Hematopoietic multipotent progenitor cell treated with erythropoietin and hydrocortisone succinate and interleukin-3 and kit ligand, for 15 days (in vitro differentiated cells): Measurements from ENCODE around the gene ATP6V1G1.
A peak's percentile ranks its signal among the peaks of the same experiment; 100 is the strongest.

Source experiments
- DNase-seq: peaks from one replicate; pipeline ENCODE4 v3.0.0-alpha.2; 2015; ENCODE audit warnings: low spot score

ATP6V1G1 gene

DNA sequence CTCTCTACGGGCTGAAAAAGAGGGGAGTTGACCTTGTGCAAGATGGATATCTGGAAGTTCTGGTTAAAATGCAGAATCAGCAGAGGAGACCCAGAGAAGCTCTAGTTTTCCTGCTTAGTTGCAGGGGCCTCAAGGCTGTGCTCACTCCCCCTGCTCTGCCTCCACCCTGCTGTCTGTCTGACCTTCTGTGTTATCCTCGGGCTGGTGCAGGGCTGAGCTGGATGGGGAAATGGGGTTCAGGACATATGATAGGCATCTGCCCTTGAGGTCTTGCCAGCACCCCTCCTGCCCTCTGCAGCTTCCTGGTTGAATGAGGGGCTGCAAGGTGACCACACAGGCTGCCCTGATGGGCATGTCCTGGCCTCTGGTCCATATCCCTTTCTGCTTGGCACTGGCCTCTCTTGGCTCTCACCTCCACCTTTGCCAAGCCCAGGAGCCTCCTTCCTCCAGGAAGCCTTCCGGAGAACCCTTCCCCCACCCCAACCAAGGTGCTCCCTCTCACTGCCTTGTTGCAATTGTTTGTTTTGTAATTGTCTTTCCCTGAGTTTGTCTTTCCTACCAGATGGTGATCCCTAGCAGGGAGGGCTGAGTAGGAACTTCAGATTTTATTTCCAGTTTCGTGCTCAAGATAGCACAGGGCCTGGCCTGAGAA, 24.8 kb downstream of the ATP6V1G1 start:
- DNase-seq = no peak

DNA sequence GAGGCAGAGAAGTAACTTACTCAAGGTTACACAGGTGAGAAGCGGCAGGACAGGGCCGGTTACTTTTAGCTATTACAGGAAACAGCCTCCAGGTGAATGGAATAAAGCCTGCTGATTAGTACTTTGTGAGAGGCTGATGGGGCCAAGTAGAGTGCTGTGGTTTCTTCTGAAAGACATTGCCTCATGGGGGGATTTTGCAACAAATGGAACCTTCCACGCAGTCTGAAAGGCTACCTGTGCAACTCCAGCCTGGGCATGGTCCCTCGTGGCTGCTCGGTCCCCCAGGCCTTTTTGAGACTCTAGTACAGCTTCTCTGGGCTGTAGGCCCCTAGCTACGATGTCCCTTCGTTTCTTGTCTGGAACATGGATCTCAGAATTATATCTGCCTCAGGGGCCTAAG, 25.5 kb downstream of the ATP6V1G1 start:
- no peak for DNase-seq

DNA sequence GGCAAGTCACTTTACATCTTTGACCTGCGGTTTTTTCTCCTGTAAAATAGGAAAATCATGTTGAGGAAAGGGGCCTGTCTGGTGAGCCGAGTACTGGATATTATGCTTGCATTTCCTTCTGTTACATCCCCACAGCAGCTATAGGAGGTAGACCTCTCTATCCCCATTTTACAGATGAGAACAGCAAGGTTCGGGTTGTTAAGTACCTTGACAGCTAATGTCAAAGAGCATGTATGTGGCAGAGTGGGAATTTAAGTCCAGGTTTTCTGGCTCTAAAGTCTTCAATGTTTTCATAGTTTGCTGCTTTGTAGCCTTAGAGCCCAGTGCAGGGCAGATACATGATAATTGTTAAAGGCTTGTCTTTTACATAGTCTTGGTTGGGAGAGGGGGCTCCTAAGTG, 26.4 kb downstream of the ATP6V1G1 start:
- no peak for DNase-seq

DNA sequence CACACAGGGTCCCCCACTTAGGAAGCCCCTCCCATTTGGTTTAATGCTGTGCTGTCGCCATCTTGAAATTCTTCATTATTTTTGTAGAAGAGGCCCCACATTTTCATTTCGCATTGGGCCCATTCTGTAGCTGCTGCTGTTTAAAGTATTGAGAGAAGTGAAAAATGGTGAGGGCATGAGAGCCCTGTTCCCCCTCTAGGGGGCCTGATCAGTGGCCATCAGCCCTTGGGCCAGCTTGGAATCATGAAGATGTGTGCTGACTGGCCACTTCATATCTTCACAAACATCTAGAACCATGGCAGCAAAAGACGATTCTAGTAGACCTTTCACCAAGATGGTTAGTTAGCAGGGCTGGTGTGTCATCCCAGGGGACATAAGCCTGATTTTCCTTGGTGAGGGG, 26.8 kb downstream of the ATP6V1G1 start:
- DNase-seq = no peak

DNA sequence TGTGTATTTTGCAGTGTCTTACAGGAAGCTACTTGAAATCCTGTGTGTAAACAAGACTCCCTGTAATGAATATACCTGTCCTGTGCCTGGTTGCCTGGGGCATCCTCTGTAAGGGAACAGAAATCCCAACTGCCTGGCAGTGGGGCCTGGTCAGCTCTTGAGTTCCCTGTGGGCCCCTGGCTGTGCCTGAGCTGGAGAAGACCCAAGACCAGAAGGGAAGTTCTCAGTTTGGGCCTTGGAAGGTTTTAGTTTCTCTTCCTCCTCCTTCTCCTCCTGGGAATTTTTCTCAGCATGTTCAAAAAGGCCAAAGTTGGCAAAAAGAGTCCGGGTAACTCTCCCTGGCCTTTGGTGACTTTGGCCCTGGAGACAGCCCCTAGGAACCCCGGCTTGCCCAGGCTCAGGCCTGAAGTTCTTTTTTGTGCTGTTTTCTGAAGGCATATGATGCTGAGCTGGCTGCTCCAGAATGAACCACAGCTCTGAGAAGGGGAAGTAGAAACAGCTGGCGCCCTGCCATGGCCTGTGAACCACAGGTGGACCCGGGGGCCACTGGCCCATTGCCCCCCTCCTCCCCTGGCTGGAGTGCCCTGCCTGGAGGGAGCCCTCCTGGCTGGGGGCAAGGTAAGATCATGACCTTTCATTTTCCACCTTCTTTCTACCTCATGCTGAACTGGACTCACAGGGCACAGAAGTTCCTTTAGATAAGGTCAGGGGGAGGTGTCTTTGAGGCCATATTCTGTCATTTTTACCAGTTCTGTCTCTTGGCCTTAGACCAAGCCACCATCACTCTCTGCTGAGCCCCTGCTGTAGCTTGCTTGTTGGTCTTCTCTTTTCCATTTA, 29.3 kb downstream of the ATP6V1G1 start:
- DNase-seq = peak; percentile 17

DNA sequence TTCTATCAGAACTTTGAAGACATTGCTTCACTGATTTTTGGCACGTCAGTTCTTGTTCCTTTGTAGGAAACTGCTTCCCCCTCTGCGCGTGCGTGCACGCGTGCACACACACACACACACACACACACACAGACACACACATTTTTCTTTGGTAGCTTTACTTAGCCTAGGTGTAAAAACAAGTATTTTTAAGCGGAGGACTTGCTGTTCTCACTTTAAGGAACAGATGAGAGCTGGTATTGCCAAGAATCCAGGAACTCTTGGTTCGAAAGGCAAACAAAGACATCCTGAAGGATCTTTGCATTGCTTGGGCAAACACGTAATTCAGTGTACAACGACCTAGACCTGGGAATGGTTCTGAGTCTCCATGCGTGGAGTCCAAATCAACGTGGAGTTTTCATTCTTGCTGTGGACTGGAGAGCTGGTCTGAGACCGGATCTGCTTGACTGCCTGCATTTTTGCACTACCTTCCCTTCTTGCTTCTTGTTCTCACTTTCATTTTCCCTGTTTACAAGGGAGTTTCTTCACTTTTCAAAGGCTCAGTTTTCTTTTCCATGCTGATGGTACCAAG, 31.7 kb downstream of the ATP6V1G1 start:
- DNase-seq = no peak

DNA sequence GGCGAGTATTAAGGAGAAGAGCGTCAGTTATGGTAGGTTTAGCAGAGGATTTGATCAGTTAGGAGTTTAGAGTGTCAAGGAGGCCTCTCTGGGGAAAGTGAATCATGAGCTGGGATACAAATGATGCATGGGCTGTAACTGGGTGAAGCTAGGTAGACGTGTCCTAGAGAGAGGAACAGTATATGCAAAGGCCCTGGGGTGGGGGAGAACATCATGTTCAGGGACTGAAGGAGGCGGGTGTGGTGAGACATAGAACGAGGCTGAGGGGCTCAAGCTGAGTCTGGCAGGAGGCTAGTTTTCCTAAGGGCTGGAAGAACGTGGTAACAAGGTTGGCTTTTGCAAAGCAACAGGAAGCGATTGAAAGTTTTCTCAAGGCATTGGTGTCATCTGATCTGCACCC, 34.0 kb downstream of the ATP6V1G1 start:
- no peak for DNase-seq

DNA sequence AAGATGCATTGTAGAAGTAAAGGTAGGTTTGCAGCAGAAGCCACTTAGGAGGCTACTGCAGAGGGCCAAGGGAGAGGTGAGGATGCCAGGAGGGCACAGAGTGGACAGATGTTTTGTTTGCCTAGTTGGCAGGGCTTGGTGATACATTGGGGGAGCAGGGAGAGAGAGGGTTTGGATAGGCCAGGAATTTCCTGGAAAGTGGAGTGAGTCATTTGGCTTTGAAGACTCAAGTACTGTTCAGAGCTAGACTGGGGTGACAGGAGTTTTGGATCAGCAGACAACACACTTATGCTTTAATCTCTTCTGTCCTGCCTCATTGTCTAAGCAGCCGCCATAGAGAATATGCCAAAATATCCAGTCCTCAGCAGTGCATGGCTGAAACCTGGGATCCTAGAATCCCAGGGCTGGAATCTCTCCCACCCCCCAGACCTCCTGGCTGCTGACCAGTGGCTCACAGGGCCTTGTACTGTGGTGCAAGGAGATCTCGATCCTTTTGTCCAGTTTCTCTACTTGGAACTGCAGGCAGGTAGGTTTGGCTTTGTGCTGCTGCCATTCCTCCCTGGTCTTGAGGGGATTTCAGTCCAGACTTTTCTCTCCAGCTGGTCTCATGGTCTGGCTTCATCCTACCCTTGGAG, 34.5 kb downstream of the ATP6V1G1 start:
- DNase-seq = no peak

DNA sequence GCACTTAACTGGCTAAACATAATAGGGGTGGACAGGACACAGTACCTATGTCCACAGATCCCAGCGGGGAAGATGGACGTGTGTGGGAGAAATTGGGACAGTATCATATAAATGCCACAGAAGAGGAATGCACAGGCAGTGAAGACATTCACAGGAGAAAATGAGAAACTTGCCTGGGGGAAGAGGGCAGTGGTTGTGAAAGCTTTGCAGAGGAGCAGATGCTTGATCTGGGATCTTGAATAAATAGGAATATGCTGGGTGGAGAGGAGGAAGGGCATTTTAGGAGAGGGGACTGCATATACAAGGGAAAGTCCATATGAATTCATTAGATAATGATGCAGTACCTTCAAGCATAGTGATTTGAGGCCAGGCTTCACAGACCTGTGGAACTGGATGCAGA, 37.1 kb downstream of the ATP6V1G1 start:
- no peak for DNase-seq

DNA sequence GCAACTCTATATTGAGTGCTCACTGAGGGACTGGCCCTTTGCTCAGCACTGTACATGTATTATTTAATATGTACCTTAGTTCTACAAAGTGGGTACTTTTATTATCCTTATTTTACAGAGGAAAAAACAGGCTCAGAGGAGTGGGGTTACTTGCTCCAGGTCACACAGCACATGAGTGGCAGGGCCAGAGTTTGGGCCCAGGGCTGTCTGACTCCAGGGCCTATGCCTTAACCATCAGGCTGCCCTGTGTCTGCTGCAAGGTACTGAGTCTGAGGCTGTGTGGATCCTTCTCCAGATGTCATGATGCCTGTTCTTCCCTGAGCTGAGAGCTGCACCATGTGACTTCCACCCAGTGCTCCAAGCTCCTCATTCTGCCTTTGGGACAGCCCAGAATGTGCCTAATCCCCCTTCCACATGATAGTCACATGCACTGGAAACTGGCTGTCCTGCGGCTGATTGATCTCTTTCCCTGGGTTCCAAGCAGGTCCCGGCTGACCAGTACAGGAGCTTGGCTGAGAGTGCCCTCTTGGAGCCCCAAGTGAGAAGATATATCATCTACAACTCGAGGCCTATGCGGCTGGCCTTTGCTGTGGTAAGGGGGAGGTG, 38.9 kb downstream of the ATP6V1G1 start:
- DNase-seq = no peak

DNA sequence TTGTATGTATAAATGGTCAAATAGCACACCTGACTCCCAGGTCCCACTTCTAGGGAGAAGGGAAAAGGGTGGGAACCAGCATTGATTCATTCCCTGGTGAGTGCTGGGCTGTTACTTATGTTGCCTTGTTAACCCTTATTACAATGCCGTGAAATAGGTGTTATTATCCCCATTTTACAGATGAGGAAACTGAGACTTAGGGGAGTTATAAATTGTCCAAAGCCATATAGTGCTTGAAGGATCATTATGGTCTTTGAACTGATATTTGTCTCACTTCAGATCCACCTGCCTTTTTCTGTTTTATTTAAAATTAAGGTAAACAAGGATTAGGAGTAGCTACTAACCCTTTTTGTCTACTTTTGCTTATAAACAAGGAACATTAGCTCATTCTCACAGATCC, 40.0 kb downstream of the ATP6V1G1 start:
- DNase-seq = no peak

DNA sequence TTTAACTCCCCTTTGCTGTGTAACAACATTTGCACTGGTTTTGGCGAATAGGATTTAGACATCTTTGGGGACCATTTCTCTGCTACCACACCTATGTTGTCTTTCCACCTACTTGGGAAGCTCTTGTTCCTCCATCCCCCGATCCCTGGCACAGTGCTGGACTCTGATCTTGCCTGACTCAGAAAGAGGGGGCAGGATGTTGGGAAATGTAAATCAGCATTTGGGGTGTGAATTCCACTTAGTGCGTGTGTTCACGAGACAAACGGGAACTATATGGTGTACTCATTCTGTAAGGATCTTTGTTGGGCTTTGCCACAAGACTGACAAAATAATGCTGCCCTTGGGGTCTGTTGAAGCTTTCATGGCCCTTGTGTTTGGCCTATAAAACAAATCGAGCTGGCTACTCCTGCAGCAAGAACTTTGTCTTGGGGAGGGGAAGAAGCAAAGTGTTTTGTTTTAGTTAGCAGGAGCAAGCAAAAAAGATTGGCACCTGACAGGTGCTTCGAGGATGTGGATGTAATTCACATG, 42.1 kb downstream of the ATP6V1G1 start:
- DNase-seq = no peak

DNA sequence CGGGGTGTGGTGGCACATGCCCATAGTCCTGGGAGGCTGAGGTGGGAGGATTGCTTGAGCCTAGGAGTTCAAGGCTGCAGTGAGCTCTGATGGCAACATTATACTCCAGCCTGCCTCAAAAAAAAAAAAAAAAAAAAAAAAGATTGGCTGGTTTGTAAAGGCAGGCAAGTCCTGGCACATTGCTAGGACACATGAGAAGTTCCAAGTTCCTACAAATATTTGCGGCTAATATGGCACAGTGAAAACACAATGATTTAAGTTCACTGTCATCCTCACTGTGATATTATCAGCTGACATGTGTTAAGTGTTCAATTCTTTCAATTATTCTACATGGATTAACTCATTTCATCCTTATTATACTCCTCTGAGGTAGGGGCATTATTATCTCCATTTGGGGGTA, 43.6 kb downstream of the ATP6V1G1 start:
- no peak for DNase-seq

DNA sequence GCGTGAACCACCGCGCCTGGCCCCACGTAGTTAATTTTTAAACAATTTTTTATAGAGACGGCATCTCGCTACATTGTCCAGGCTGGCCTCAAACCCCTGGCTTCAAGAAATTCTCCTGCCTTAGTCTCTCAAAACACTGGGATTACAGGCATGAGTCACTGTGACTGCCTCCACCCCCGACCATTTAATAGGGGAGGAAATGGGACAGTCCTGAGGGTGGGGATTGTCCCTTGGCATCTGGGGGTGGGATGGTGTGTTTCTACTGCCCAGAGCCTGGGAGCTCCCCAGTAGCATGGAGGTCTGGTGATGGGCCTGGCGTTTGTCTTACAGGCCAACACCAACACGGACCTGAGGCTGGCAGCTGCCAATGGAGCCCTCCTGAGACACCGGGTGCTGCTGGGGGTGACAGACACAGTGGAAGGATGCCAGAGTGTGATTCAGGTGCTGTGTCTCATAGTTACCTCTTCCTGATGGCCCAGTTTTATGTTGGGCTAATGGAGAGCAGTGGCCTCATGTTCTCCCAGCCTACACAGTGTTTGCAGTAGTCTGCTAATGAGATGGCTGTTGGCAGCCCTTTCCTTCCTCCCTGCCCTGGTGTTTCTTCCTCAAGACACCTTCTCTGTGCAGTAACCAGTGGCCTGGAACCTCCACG, 46.0 kb downstream of the ATP6V1G1 start:
- DNase-seq = no peak

DNA sequence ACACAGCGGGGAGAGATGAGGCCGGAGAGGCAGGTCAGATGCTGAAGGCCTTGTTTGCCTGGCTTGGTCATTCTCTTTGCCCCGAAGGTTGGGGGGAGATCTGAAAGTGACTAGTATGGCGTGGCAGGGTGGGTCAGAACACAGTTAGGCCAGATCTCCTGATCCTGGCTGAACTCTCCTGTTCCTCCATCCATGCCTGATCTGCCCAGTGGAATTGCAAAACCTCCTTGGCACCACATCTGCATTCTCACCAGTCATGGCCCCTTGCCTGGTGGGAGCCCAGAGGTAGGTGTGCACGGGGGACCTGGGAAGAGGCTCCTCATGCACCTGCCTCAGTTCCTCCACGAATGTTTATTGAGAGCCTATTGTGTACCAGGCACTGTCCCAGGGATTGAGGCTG, 46.8 kb downstream of the ATP6V1G1 start:
- DNase-seq = no peak

DNA sequence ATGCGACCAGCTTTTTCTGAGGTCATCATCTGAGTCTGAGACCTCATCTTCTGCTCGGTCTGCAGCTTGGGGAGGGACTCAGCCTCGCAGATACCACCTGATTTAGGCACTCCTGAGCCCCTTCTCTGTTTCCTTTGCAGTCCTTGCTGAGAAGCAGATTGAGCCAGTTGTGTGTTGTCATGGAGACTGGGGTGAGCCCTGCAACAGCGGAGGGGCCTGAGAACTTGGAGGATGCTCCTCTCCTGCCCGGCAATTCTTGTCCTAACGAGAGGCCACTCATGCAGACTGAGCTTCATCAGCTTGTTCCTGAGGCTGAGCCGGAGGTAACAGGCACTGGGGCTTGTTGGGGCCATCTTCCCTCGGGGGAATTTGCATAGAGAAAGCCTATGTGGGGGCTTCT, 50.8 kb downstream of the ATP6V1G1 start:
- DNase-seq = no peak

DNA sequence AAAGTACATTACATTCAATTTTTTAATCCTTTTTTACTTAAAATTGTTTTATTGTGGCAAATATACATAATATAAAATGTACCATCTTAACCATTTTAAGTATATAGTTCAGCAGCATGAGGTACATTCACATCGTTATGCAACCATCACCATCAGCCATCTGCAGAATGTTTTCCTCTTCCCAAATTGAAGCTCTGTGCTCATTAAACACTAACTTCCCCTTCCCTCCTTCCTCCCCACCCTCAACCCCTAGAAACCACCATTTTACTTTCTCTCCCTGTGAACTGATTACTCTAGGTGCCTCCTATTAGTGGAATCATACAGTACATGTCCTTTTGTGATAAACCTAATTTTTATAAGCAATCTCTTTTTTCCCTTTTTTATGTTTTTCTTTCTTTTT, 54.4 kb downstream of the ATP6V1G1 start:
- DNase-seq = no peak

DNA sequence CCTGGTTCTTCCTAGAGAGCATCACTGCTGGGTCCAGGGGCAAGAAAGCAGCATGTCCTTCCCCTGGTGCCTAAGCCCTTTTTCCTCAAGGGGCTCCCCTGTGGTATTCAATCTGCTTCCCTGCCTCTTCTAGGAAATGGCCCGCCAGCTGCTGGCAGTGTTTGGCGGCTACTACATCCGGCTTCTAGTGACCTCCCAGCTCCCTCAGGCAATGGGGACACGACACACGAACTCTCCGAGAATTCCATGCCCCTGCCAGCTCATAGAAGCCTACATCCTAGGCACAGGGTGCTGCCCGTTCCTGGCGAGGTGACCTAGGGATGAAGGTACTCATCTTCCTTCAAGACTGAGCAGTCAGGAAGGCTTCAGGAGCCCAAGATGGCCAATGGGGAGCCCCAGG, 55.4 kb downstream of the ATP6V1G1 start:
- no peak for DNase-seq

DNA sequence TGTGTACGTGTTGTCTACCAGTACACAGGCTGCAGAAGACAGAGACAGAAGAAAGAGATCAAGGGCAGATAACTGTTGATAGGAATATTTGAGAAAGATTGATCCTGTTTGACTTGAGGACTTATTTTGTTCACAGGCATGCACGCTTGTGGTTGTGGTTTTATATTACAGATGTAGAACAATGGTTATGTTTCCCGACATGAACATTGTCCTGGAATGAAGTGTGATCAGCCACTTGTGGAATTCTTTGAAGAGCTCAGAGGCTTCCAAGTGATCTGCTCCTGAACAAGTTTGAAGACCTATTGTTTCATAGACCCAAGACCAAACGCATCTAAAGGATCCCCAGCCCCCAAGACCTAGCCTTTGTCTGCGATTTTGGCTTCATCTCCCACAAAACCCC, 56.3 kb downstream of the ATP6V1G1 start:
- DNase-seq = no peak
